ENCODE measurements around the gene CES5A. TPM values are rescaled to one million over a fixed set of nuclear protein-coding genes. Genes with fewer than 3 reads are reported as not detected.

Gene CES5A
- total RNA-seq, 1 experiment from 2014 or later = not detected

Other genes with a start within 250 kb of the CES5A start
- gene SLC6A2, start 219.4 kb downstream of the CES5A start, total RNA-seq (2014; rRNA removed; shearing (Covaris generic)) = not detected in 2 replicates
- not detected in 2 replicates for gene CES1, start 42.3 kb downstream of the CES5A start, total RNA-seq (2014; rRNA removed; shearing (Covaris generic))

All from HT-29 (cell line).